Measurements from ENCODE around the gene INTS3.

Gene INTS3, protein sequence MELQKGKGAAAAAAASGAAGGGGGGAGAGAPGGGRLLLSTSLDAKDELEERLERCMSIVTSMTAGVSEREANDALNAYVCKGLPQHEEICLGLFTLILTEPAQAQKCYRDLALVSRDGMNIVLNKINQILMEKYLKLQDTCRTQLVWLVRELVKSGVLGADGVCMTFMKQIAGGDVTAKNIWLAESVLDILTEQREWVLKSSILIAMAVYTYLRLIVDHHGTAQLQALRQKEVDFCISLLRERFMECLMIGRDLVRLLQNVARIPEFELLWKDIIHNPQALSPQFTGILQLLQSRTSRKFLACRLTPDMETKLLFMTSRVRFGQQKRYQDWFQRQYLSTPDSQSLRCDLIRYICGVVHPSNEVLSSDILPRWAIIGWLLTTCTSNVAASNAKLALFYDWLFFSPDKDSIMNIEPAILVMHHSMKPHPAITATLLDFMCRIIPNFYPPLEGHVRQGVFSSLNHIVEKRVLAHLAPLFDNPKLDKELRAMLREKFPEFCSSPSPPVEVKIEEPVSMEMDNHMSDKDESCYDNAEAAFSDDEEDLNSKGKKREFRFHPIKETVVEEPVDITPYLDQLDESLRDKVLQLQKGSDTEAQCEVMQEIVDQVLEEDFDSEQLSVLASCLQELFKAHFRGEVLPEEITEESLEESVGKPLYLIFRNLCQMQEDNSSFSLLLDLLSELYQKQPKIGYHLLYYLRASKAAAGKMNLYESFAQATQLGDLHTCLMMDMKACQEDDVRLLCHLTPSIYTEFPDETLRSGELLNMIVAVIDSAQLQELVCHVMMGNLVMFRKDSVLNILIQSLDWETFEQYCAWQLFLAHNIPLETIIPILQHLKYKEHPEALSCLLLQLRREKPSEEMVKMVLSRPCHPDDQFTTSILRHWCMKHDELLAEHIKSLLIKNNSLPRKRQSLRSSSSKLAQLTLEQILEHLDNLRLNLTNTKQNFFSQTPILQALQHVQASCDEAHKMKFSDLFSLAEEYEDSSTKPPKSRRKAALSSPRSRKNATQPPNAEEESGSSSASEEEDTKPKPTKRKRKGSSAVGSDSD

DNA sequence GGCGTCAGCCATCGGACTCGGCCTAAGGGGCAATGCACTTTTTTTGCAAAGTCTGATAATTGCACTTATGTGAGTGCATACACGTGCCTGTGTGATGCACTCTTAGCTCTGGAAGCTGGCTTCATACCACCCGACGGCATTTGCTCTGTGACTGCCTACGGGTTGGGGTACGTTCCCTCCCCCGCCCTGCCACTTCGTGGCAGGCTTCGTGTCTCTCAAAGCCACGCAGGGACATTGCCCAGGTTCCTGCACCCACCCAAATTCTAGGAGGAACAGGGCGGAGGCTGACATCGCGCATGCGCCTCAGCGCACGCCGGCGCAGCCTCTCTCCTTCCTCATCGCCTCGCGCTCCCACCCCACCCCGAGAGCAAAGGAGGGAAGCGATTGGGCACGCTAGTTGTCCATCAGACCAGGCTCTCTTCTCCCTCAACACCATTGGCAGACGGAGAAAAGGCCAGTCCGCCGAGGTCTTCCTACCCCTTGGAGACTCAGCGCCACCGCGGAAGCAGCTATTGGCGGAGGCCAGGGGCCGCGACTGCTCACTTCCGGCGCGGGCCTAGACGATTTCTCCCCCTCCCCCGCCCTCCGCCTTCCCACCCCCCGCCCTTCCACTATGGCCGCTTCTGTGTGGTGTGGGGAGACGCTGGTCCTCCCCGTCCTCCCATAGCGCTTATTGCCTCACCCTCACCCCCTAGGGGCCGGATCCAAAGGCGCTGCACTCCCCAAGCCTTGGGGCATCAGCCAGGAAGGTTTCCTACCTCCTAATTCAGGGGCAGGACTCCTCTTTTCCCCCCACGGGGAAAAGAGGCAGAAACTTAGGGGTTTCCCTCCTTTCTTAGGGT lies at the start of gene INTS3:
Gene INTS3, plus strand, starts transcription at position 588 of the 842 bp plus-strand sequence. CDS start 585 bp downstream, outside the sequence.
- DNase-seq (ENCODE audit: low read depth, low spot score), result peak; percentile 100

DNA sequence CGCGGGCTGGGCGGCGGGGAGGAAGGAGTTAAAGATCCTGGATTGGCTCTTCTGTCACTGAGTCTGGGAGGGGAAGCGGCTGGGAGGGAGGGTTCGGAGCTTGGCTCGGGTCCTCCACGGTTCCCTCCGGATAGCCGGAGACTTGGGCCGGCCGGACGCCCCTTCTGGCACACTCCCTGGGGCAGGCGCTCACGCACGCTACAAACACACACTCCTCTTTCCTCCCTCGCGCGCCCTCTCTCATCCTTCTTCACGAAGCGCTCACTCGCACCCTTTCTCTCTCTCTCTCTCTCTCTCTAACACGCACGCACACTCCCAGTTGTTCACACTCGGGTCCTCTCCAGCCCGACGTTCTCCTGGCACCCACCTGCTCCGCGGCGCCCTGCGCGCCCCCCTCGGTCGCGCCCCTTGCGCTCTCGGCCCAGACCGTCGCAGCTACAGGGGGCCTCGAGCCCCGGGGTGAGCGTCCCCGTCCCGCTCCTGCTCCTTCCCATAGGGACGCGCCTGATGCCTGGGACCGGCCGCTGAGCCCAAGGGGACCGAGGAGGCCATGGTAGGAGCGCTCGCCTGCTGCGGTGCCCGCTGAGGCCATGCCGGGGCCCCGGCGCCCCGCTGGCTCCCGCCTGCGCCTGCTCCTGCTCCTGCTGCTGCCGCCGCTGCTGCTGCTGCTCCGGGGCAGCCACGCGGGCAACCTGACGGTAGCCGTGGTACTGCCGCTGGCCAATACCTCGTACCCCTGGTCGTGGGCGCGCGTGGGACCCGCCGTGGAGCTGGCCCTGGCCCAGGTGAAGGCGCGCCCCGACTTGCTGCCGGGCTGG lies 49.1 kb upstream of the INTS3 start, which contains the start of gene NPR1:
Gene NPR1, plus strand, starts transcription at position 170 of the 818 bp plus-strand sequence. Its CDS starts 421 bp downstream, at position 591.
- DNase-seq (ENCODE audit: low read depth, low spot score), result no peak

DNA sequence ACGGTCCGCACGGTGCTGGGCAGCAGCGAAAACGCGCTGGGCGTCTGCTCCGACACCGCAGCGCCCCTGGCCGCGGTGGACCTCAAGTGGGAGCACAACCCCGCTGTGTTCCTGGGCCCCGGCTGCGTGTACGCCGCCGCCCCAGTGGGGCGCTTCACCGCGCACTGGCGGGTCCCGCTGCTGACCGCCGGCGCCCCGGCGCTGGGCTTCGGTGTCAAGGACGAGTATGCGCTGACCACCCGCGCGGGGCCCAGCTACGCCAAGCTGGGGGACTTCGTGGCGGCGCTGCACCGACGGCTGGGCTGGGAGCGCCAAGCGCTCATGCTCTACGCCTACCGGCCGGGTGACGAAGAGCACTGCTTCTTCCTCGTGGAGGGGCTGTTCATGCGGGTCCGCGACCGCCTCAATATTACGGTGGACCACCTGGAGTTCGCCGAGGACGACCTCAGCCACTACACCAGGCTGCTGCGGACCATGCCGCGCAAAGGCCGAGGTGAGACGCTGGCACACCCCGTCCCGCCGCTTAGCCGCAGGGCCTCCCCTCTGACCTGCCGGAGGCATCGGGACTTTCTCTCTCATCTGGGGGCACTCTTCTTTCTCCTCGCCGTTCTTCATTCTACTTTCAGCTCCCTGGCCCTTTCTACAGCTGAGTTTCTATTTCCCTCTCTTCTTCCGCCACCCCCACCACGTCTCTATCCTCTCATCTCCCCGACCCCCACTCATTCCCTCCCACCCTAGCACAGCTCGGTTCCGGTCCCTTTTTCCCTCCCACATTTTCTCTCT lies 48.3 kb upstream of the INTS3 start:
- no peak for DNase-seq (ENCODE audit: low read depth, low spot score)

DNA sequence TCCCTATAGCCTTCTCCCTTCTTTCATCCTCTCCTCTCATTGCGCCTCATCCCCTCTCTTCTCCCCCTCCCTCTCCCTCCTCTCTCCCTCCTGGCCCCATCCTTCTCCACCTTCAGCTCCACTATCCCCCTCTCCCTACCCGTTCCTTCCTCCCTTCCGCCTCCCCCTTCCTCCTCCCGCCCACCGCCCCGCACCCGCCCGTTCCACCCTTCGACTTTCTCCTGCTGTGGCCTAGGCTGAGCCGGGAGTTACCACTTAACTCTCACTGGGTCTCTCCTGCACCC lies 47.8 kb upstream of the INTS3 start:
- DNase-seq (ENCODE audit: low read depth, low spot score), result no peak

DNA sequence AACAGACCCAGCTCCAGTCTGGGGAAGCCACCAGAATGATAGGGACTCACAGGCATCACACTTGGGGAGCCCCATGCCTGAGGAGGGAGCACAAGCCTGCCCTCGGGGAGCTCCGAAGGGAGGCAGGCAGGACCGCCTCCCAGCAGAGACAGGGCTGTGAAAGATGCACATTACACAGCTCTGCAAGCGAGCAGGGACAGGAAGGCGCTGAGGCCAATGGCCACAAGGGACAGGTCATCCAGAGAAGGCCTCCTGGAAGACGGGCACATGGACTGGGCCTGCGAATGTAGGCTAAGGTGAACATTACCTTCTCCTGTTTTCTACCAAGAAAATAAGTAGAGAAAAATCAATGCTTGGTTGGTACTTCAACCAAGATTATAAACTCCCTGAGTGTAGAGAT lies 45.1 kb upstream of the INTS3 start:
- DNase-seq (ENCODE audit: low read depth, low spot score), result no peak

DNA sequence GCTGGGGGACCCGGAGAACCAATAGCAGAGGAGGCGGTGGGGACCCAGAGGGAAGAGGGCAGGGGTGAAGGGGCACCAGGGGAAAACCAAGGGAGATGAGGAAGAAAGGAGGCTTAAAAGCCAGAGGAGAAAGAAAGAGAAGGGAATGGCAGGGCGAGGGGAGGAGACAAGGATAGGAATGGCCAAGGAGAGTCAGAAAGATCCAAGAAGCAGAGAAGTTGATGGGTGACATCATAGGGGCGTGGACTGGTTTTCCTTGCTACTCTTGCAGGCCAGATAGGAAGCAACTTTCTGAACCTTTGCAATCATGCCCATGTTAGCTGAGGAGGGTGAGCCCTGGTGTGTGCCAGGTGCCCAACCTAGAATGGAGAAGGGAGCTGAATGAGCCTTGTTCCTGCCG lies 44.0 kb upstream of the INTS3 start:
- DNase-seq (ENCODE audit: low read depth, low spot score), result no peak

DNA sequence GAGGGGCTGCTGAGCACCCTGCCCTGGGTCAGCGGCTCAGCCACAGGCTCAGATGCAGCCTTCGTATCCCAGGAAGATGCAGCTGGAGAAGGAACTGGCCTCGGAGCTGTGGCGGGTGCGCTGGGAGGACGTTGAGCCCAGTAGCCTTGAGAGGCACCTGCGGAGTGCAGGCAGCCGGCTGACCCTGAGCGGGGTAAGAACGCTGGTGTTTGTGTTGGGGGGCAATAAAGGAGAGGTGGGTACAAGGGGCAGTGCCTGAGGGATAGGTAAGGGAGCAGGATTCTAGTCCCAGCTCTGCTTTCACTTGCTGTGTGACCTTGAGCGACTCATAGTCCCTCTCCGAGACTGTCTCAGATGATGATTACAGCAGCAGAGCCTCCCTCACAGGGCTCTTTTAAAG lies 43.0 kb upstream of the INTS3 start:
- DNase-seq (ENCODE audit: low read depth, low spot score), result no peak

DNA sequence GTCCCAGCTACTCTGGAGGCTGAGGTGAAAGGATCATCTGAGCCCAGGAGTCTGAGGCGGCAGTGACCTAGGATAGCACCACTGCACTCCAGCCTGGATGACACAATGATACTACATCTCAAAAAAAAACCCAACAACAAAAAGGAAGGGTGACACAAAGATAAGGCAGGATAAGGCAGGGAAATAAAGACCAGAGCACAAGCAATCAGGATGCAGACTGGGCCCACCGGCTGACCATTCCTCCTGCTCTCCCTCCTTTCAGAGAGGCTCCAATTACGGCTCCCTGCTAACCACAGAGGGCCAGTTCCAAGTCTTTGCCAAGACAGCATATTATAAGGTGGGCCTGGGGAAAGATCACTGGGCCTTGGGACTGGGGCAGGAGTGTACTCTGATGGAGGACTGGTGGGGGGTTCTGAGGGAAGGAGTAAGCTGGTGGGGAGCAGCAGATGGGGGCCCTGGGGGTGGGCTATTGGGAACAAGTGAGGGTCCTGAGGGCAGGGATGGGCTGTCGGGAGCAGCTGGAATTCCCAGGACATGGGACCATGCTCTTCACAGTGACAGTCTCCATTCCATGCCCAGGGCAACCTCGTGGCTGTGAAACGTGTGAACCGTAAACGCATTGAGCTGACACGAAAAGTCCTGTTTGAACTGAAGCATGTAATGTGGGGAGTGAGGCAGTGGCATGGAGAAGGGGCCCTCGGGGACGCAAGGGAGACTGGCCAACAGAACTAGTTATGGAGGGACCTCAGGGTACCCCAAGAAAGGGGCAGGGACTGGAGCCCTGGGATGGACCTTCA lies 42.1 kb upstream of the INTS3 start:
- no peak for DNase-seq (ENCODE audit: low read depth, low spot score)

DNA sequence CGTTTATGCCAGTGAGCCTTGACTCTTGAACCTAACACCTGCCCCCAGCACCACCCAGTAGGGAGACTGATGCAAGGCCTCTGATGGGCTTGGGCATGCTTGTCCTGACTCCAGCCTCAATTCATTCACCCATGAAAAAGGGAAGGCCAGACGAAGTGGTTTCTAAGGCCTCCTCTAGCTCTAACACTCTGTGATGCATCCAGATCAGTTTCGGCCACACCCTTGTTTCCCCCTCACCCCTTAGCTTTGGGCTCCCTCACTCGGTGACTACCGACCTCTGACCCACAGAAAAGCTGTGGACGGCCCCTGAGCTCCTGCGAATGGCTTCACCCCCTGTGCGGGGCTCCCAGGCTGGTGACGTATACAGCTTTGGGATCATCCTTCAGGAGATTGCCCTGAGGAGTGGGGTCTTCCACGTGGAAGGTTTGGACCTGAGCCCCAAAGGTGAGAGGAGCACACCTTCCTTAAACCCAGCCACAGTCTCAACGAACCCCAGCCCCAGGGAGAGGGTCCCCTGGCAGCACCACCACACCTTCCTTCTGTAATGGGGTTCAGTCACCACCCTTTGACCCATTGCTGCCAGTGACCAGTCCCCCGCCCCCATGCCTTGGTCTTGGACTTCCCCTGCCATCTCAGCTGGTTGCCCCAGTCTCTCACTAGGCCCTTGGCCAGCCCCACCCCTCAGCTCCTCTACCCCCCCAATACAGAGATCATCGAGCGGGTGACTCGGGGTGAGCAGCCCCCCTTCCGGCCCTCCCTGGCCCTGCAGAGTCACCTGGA lies 40.3 kb upstream of the INTS3 start:
- no peak for DNase-seq (ENCODE audit: low read depth, low spot score)

DNA sequence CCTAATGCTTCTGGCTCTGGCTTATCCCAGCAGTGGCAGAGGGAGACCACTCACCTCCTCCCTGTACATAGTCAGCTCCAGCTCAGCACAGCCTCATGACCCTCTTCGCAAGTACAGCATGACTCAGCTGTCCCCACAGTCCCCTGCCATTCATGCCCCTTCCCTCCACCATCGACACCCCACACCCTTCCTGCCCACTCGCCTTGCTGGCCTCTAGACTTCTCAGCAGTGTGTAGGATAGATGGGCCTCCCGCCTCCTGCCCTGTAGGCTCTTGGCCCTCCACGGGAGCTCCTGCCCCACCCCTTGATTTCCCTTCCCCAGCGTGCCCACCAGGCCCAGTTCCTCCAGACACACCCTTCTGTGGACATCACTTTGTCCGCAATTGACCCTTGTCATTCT lies 39.6 kb upstream of the INTS3 start:
- no peak for DNase-seq (ENCODE audit: low read depth, low spot score)

DNA sequence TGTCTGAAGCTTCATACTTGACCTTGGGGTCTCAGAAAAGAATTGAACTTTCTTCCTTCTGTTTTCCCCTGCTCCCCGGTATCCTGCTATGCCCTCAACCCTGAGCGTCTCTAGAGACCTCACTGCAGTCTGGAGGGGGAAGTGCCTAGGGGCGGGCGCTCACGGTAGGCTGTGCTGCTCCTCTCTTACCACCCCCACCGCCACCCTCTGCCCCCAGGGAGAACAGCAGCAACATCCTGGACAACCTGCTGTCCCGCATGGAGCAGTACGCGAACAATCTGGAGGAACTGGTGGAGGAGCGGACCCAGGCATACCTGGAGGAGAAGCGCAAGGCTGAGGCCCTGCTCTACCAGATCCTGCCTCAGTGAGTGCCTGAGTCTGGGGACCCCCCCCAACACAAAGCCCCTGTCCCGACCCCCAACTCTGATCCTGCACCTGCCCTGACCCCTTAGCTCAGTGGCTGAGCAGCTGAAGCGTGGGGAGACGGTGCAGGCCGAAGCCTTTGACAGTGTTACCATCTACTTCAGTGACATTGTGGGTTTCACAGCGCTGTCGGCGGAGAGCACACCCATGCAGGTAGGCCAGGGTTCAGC lies 39.0 kb upstream of the INTS3 start:
- DNase-seq (ENCODE audit: low read depth, low spot score), result no peak

DNA sequence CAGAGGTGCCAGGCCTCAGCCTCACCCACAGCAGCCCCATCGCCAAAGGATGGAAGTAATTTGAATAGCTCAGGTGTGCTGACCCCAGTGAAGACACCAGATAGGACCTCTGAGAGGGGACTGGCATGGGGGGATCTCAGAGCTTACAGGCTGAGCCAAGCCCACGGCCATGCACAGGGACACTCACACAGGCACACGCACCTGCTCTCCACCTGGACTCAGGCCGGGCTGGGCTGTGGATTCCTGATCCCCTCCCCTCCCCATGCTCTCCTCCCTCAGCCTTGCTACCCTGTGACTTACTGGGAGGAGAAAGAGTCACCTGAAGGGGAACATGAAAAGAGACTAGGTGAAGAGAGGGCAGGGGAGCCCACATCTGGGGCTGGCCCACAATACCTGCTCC lies 34.4 kb upstream of the INTS3 start:
- no peak for DNase-seq (ENCODE audit: low read depth, low spot score)

DNA sequence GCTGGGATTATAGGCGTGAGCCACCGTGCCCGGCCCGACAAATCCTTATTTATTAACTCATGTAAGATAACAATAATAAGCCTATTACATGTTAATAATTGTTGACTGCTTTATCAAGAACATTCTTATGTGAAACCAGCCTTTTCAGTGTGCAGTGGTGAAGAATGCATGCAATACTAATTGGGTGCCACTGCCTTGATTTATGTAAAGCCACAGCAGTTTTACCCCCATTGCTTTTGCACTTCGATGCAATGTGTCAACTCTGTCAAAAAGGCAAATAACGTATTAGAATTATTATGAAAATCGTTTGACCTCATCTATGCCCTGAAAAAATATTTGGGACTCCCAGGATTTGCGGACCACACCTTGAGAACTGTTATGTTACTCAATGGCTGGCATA lies 31.1 kb upstream of the INTS3 start:
- DNase-seq (ENCODE audit: low read depth, low spot score), result no peak

DNA sequence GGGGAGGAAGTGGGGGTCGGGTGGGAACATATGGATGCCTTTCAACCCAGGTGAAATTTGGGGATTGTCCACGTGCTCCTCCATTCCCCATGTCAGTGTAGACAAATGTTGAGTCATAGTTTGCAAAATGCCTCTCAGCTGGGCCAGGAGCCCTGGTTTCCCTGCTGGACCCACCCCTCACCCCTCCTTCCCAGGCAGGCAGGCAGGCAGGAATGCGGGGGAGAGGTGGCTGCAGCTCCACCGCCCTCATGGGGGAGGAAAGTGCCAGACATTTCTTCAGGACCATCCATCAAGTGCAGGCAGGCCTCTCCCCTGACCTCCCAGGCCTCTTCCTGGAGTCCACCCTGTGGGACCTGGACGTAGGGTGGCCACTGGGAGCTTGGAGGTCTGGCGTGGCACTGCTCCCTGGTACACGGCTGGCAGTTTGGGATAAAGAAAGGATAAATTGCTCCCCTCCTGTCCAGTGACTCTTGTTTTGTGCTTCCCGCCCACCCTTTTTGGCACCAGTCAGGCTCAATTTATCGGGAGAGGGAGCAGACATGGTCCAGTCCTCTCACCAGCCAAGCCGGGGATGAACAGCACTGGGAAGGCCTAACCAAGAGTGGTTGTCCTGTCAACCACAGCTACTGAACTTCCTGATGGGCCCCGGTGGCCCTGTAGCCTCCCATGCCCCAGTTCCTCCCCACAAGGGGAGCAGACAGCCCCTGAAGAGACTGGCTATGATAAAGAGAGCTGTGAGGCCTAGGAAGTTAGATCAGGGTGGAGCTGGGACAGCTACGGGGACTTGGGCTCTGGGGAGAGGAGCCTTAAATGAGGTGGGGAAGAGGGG lies 30.4 kb upstream of the INTS3 start:
- no peak for DNase-seq (ENCODE audit: low read depth, low spot score)

DNA sequence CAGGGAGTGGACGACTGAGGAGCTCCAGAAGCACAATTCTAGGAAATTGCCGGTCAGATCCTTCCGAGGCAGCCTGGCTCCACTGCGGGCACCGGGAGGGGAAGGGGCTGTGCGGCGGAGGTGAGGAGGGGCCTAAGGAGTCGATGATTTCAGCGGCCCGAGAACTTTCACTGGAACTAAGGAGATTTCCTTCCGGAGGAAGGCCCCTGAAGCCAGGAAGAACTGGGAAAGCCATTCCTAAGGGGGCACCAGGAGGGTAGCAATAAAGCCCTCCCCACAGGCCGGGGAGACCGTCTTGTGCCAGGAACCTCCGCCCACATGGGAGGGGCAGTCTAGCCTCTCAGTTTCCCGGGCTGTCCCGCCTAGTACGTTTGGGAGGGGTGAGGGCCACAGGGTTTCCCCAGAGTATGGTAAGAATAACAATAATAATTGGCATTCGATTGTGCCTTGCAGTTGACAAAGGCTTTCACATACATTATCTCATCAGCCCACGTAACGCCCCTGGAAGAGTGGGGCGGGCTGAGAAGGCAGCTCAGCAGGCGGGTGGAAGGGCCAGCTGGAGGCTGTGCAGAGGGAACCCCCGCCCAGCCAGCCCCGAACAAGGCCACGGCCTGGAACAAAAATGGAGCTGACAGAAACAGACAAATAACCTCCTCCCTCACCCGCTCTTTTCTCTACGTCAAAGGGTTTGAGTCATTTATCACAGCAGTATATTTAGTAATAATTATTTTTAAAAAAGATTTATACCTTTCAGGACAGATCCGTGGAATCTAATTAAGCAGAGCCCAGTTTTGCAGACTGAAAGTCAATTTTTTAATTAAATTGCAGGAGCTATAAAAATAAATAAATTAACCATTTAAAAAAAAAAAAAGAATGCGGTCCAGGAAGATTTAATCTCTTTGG lies 29.6 kb upstream of the INTS3 start:
- DNase-seq (ENCODE audit: low read depth, low spot score), result no peak
